CD4-positive, alpha-beta T cell (primary cell): ENCODE measurements around the gene CCR7. TPM values are rescaled to one million over a fixed set of nuclear protein-coding genes. Genes with fewer than 3 reads are reported as not detected.
A peak's percentile ranks its signal among the peaks of the same experiment; 100 is the strongest.

ENCODE experiments used
- ATAC-seq: fragments of 200-7000 bp; cut with Tn5 transposase; one replicate; pipeline ENCODE4 v1.10.0; 2022; ENCODE audit warnings: mild to moderate bottlenecking; ENCODE audit not compliant: poor library complexity
- CTCF ChIA-PET: fragments of 350-600 bp; sonication (Branson Sonifier 250); formaldehyde crosslinking; loops from one replicate; lab custom pipeline; 2021; ENCODE audit warnings: antibody characterized with exemption, inconsistent platforms; lab: Charles Lee
- POLR2A ChIA-PET: fragments of 350-600 bp; sonication (Branson Sonifier 250); formaldehyde crosslinking; loops from one replicate; lab custom pipeline; 2021; ENCODE audit warnings: antibody characterized with exemption, inconsistent platforms; lab: Charles Lee
- DNase-seq, 14 experiments: peaks; one replicate each; pipeline ENCODE4 v3.0.0-alpha.2; 2013 to 2020; ENCODE audit warnings: mixed read lengths in 2 of 14
- H3K27ac ChIP-seq, 2 donors: one replicate each; pipeline versions ENCODE4 v1.5.1 to v1.7.0; 2013; ENCODE audit warnings: low read length in 2 of 2, low read depth in 1 of 2, mild to moderate bottlenecking in 1 of 2
- H3K27me3 ChIP-seq, 2 experiments: 1 replicate in 1 of 2; 2 replicates in 1 of 2; pipeline versions ENCODE4 v1.6.1 to v1.7.0; 2013; ENCODE audit warnings: low read length in 2 of 2, control low read depth in 1 of 2, mild to moderate bottlenecking in 1 of 2, moderate library complexity in 1 of 2; ENCODE audit not compliant: insufficient read depth in 2 of 2, control insufficient read depth in 1 of 2
- H3K36me3 ChIP-seq: one replicate; pipeline ENCODE4 v1.6.1; 2013; ENCODE audit warnings: low read length, control low read depth; ENCODE audit not compliant: insufficient read depth
- H3K4me1 ChIP-seq: one replicate; pipeline ENCODE4 v1.6.1; 2013; ENCODE audit warnings: low read length, control low read depth; ENCODE audit not compliant: insufficient read depth
- H3K4me3 ChIP-seq: one replicate; pipeline ENCODE4 v1.5.1; 2013; ENCODE audit warnings: mild to moderate bottlenecking, low read length, moderate library complexity
- H3K9me3 ChIP-seq, 2 experiments: 1 replicate in 1 of 2; 2 replicates in 1 of 2; pipeline versions ENCODE4 v1.6.1 to v1.7.0; 2013; ENCODE audit warnings: low read length in 2 of 2, mild to moderate bottlenecking in 2 of 2, control low read depth in 1 of 2, moderate library complexity in 1 of 2; ENCODE audit not compliant: control insufficient read depth in 1 of 2, insufficient read depth in 1 of 2
- H3K27ac Mint-ChIP-seq: one replicate; pipeline ENCODE4 v1.8.0; 2020; ENCODE audit warnings: mixed read lengths
- H3K27me3 Mint-ChIP-seq: one replicate; pipeline ENCODE4 v1.8.0; 2021; ENCODE audit warnings: mixed read lengths
- H3K36me3 Mint-ChIP-seq: one replicate; pipeline ENCODE4 v1.8.0; 2021; ENCODE audit warnings: low read depth, mixed read lengths
- H3K4me1 Mint-ChIP-seq: one replicate; pipeline ENCODE4 v1.8.0; 2021; ENCODE audit warnings: low read depth, mixed read lengths
- H3K4me3 Mint-ChIP-seq: one replicate; pipeline ENCODE4 v1.8.0; 2020; ENCODE audit warnings: mild to moderate bottlenecking, mixed read lengths
- H3K9me3 Mint-ChIP-seq: one replicate; pipeline ENCODE4 v1.8.0; 2020; ENCODE audit warnings: mixed read lengths
- CTCF ChIP-seq: fragments of 200-600 bp; IDR thresholded peaks from one replicate; pipeline ENCODE4 v1.8.0; 2022; ENCODE audit warnings: antibody characterized with exemption, mild to moderate bottlenecking
- intact Hi-C, 2 experiments: fragments of 100-400 bp; cut with DNase I in 1 of 2; cut with micrococcal nuclease in 1 of 2; formaldehyde crosslinking; loops; one replicate each; pipeline versions ENCODE4 v1.15.1 to v1.9.0; 2023 to 2025; cut with DNase I, micrococcal nuclease
- total RNA-seq, 174 experiments: library from RNA in 2 of 174; stranded (reverse) in 2 of 174; gene quantifications; one replicate each; pipeline ENCODE4 v1.2.3 and lab custom pipeline; 2021 to 2026

Gene CCR7
- total RNA-seq, 2 experiments from 2014 or later = 170 to 180 TPM

GRCh38 chr17:40564195-40564882, 933 bp downstream of the CCR7 start:
- Histone ChIP-seq H3K4me1 (peaks cover 86% of the 10 kb centered on the region), H3K27me3 (no peaks in the 10 kb centered on the region), H3K9me3 (no peaks in the 10 kb centered on the region), H3K27ac (peak overlapping the region; percentile 92 to 100), H3K4me3 (peak overlapping the region; percentile 97), H3K36me3 (peaks cover 26% of the 10 kb centered on the region)
- ATAC-seq (peak; percentile 4), DNase-seq (peak in 8 of 14 experiments; percentile 54 to 76 (median 58))
- intact Hi-C loops = loop anchor here (2.0 to 10.0 kb wide), 3 partner anchors 18 to 160 kb away; no protein-coding TSS in a partner anchor
- ChIA-PET CTCF (interaction anchor here (0.9 to 13.0 kb wide), 7 partner anchors 12 to 56 kb away, joined by 3 to 288 read pairs (median 4); no protein-coding TSS in a partner anchor), POLR2A (interaction anchor here (0.6 to 33.8 kb wide), 19 partner anchors 9 to 1125 kb away, joined by 3 to 1290 read pairs (median 5); partner anchors contain the start of genes EIF1 and SMARCE1)
- H3K4me3 Mint-ChIP-seq = peak overlapping the region; percentile 91
- TF ChIP-seq CTCF = no peak
- peaks cover 80% of the 10 kb centered on the region for H3K4me1 Mint-ChIP-seq
- no peaks in the 10 kb centered on the region for H3K9me3 Mint-ChIP-seq
- no peaks in the 10 kb centered on the region for H3K27me3 Mint-ChIP-seq
- H3K36me3 Mint-ChIP-seq = peaks cover 69% of the 10 kb centered on the region
- peak overlapping the region; percentile 92 for H3K27ac Mint-ChIP-seq

- Mint-ChIP-seq H3K4me3 (peak overlapping the region; percentile 91), H3K27ac (peak overlapping the region; percentile 92), H3K4me1 (peaks cover 83% of the 10 kb centered on the region), H3K9me3 (no peaks in the 10 kb centered on the region), H3K27me3 (no peaks in the 10 kb centered on the region), H3K36me3 (peaks cover 78% of the 10 kb centered on the region)
- Histone ChIP-seq H3K4me1 (peaks cover 86% of the 10 kb centered on the region), H3K4me3 (peak overlapping the region; percentile 97), H3K27ac (peak overlapping the region; percentile 92 to 100), H3K27me3 (no peaks in the 10 kb centered on the region), H3K36me3 (peaks cover 35% of the 10 kb centered on the region), H3K9me3 (no peaks in the 10 kb centered on the region)
- intact Hi-C loops = loop anchor here (2.0 to 10.0 kb wide), 3 partner anchors 19 to 161 kb away; no protein-coding TSS in a partner anchor
- CTCF ChIA-PET = interaction anchor here (0.8 to 13.0 kb wide), 9 partner anchors 14 to 61 kb away, joined by 3 to 288 read pairs (median 4); no protein-coding TSS in a partner anchor
- TF ChIP-seq CTCF = no peak
- ATAC-seq (no peak), DNase-seq (peak in 7 of 14 experiments; percentile 21 to 61 (median 48))
- POLR2A ChIA-PET = interaction anchor here (0.9 to 33.8 kb wide), 16 partner anchors 8 to 1126 kb away, joined by 3 to 1290 read pairs (median 18); partner anchors contain the start of genes EIF1, SMARCE1 and TOP2A
Observed at GRCh38 chr17:40563220-40564052, 1.8 kb downstream of the CCR7 start.

- no peaks in the 10 kb centered on the region for H3K27me3 Mint-ChIP-seq
- H3K4me1 Mint-ChIP-seq = peaks cover 83% of the 10 kb centered on the region
- intact Hi-C loops = loop anchor here (1.0 to 10.0 kb wide), 3 partner anchors 36 to 162 kb away; no protein-coding TSS in a partner anchor
- no peak for TF ChIP-seq CTCF
- peak overlapping the region; percentile 97 for H3K4me3 ChIP-seq
- no peak for ATAC-seq
- peak overlapping the region; percentile 91 for H3K4me3 Mint-ChIP-seq
- H3K27ac Mint-ChIP-seq = peak overlapping the region; percentile 92
- H3K9me3 Mint-ChIP-seq = no peaks in the 10 kb centered on the region
- H3K27ac ChIP-seq = peak overlapping the region; percentile 92 to 100
- peaks cover 84% of the 10 kb centered on the region for H3K36me3 Mint-ChIP-seq
- no peaks in the 10 kb centered on the region for H3K9me3 ChIP-seq
- peak in 3 of 14 experiments; percentile 21 to 33 (median 30) for DNase-seq
- ChIA-PET POLR2A (interaction anchor here (0.9 to 33.8 kb wide), 13 partner anchors 8 to 145 kb away, joined by 3 to 1290 read pairs (median 31); partner anchors contain the start of genes SMARCE1 and TOP2A), CTCF (interaction anchor here (0.8 to 13.0 kb wide), 11 partner anchors 15 to 65 kb away, joined by 3 to 288 read pairs (median 5); no protein-coding TSS in a partner anchor)
- H3K36me3 ChIP-seq = peaks cover 41% of the 10 kb centered on the region
- no peaks in the 10 kb centered on the region for H3K27me3 ChIP-seq
- peaks cover 87% of the 10 kb centered on the region for H3K4me1 ChIP-seq
Observed at GRCh38 chr17:40562838-40563219, 2.4 kb downstream of the CCR7 start.
